Activated CD4-positive, alpha-beta T cell treated with anti-CD3 and anti-CD28 coated beads, Interleukin-10, Interleukin-2, amounts not matched to agents 100 ng/mL and 50 ng/mL, durations not matched to agents 16 hours and 8 hours (primary cell): Measurements from ENCODE around the gene ZNF740.
"Not testable (repeated sequence)": the region's sequence is repeated elsewhere in the genome, so short reads cannot be mapped to it uniquely, and the experiment has no call there.

Experiments used
- DNase-seq: peaks from one replicate; pipeline ENCODE4 v3.0.0-alpha.2; 2020

Gene ZNF740

GRCh38 chr12:53195516-53196420 is 15.2 kb downstream of the ZNF740 start:
- DNase-seq: no peak

- DNase-seq: no peak
Measured at GRCh38 chr12:53196486-53196885, 16.0 kb downstream of the ZNF740 start.

GRCh38 chr12:53197011-53197640 is 16.6 kb downstream of the ZNF740 start:
- DNase-seq: no peak

DNA sequence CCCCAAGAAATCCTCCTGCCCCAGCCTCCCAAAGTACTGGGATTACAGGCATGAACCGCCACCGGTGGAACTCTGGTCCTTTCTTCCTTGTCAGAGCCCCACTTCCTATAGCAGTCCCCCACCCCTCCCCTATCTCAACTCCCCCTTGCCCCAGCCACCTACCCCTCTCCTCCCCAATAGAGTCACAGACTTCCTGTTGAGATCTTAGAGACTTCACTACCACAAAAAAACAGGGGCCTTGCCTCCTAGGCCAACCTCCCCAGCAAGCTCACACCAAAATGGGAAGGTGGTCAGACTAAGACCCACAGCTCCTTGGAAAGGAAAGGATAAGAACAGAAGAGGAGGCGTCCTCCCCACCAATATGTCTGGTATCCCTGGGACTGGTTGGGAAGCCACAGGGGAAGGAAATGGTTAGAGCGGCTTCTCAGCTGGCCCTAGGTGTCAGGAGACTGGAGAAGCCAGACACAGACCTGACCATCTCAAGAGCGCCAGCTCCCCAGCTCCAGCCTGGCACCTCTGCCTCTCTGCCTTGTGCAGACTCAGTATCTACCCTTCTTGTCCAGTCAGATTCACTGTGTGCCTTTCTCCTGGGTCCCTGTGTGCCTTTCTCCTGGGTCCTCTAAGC is 18.1 kb downstream of the ZNF740 start:
- DNase-seq: peak; percentile 53

GRCh38 chr12:53199700-53200099 is 19.2 kb downstream of the ZNF740 start:
- DNase-seq: no peak

DNA sequence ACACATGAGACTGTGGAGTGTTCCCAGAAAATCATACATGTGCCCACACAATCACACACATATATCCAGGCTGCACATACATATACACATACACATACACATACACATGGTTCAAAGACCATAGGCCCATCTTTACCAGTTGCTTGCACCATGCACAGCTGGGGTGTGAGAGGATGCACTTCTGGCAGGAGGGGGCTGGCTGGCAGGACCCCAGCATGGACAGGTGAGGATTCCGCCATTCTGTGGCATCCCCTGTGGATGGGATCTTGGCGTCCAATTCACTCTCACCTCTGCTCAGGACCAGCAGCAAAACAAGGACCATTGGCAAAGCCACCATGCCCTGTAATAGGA is 19.6 kb downstream of the ZNF740 start:
- DNase-seq: no peak

- peak; percentile 81 for DNase-seq
Measured at GRCh38 chr12:53200458-53201176, 20.1 kb downstream of the ZNF740 start.

DNA sequence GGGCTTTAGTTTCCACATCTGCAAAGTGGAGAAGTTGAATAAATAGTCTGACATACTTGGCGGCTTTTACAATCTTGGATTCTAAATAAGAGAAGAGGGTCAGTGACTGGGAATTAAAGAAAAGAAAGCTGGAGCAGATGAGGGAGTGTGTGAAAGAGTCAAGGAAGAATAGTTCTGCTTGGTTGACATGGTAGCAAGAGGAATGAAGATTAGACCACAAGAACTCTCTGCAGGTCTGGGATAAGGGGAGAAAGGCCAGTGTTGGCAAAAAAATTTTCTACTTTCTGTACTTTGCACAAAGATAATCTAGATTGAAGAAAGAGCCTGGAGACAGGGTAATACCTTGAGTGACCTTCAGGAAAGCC is 20.6 kb downstream of the ZNF740 start:
- DNase-seq: no peak

DNA sequence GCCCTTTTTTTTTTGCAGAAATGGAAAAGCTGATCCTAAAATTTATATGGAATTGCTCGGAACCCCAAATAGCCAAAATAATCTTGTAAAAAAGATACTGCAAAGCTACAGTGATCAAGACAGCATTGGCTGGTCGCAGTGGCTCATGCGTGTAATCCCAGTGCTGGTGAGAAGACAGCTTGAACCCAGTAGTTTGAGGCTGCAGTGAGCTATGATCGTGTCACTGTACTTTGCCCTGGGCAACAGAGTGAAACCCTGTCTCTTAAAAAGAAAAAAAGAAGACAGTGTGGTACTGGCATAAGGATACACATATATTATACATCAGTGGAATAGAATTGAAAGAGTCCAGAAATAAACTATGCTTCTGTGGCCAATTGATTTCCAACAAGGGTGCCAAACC is 21.1 kb downstream of the ZNF740 start:
- DNase-seq: no peak

DNA sequence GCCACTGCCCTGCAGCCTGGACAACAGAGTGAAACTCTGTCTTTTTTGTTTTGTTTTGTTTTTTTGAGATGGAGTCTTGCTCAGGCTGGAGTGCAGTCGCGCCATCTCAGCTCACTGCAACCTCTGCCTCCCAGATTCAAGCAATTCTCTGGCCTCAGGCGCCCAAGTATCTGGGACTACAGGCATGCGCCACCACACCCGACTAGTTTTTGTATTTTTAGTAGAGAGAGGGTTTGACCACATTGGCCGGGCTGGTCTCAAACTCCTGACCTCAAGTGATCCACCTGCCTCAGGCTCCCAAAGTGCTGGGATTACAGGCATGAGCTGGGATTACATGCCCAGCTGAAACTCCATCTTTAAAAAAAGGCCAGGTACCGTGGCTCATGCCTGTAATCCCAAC is 21.8 kb downstream of the ZNF740 start:
- not testable (repeated sequence) for DNase-seq

- DNase-seq: no peak
Measured at GRCh38 chr12:53204351-53204750, 23.8 kb downstream of the ZNF740 start.

DNA sequence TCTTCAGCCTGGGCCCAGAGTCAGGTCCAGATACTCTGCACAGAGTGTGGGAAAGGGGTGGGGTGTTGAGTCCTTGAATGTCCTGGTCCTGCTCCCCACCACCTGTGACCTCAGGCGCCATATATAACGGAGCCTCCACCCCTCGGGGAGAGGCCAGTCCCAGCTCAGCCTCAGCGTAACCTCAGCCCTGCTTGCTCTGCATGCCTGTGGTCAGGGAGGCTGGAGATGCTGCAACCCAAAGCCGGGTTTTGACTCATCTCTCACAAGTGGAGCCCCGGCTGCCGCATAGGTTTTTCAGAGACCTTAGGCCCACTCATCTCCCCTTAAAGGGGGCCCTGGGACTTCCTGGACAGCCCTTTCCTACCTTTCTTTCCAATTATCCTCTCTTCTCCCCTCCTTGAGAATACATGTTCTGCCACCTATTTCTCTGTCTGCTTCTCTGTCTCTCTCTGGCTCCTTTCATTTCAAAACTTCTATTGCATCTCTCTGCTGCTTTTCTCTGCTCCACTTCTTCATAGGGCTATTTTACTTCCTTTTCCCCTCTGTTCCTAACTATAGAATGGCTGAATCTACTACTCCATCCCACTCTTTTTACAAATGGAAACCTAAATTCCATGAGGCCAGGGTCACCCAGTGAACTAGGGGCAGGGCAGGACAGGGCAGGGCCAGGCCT is 25.4 kb downstream of the ZNF740 start:
- DNase-seq: peak; percentile 96

DNA sequence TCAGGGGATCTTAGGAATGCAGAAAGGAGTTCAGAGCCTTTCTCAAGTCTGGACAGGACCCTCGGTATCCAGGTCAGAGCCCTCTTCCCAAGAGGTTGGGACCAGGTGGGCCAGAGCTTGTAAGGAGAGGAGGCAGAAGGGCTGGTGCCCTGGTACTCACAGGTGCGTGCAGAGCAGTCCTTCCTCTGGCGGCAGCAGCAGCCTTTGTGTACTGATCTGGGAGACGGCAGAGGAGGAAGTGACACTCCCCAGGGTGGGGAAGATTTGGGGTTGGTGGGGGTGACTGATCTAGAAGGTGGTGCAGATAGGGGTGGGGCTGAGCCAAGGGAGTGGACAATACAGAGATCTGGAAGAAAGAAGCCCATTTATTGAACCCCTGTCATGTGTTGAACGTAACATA is 26.5 kb downstream of the ZNF740 start, which contains the start of gene ITGB7:
Gene ITGB7, minus strand, starts transcription at position 210 of the 400 bp plus-strand sequence. CDS start 6,808 bp downstream, outside the sequence.
- DNase-seq: peak; percentile 86

GRCh38 chr12:53208435-53208834 is 27.9 kb downstream of the ZNF740 start:
- DNase-seq: no peak

- peak; percentile 74 for DNase-seq
Measured at GRCh38 chr12:53208877-53209463, 28.4 kb downstream of the ZNF740 start.

DNA sequence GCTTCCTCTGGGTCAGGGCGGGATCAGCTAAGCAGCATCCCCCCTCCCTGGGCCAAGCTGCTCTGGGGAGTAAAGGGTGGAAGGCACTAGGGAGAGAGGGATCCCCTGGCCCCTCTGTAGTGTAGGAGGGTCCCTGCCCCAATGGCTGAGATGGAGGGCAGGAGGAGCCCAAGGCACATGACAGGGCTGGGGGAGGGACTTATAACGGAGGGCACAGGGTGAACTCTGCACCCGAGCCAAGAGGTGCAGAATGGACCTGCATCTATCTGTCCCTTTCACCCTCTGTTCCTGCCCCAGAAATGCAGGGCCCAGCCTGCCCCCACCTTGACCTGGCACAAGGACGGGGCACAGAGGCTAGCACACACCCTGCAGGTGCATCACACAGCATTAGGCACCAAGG is 30.3 kb downstream of the ZNF740 start:
- DNase-seq: no peak

- DNase-seq: no peak
Measured at GRCh38 chr12:53211476-53212381, 31.2 kb downstream of the ZNF740 start.

GRCh38 chr12:53212931-53213330 is 32.4 kb downstream of the ZNF740 start:
- DNase-seq: no peak

GRCh38 chr12:53213348-53213747 is 32.8 kb downstream of the ZNF740 start:
- peak; percentile 88 for DNase-seq

- no peak for DNase-seq
Measured at GRCh38 chr12:53214221-53214620, 33.7 kb downstream of the ZNF740 start.
